ENCODE data around the gene MAN1C1. TPM values are rescaled to one million over a fixed set of nuclear protein-coding genes. Genes with fewer than 3 reads are reported as not detected.

Gene MAN1C1
- total and polyA plus RNA-seq, 2 donors (not counting 3 experiments of a cell fraction or from before 2014, with no cell fraction given), result 1.5 to 4.0 TPM

DNA sequence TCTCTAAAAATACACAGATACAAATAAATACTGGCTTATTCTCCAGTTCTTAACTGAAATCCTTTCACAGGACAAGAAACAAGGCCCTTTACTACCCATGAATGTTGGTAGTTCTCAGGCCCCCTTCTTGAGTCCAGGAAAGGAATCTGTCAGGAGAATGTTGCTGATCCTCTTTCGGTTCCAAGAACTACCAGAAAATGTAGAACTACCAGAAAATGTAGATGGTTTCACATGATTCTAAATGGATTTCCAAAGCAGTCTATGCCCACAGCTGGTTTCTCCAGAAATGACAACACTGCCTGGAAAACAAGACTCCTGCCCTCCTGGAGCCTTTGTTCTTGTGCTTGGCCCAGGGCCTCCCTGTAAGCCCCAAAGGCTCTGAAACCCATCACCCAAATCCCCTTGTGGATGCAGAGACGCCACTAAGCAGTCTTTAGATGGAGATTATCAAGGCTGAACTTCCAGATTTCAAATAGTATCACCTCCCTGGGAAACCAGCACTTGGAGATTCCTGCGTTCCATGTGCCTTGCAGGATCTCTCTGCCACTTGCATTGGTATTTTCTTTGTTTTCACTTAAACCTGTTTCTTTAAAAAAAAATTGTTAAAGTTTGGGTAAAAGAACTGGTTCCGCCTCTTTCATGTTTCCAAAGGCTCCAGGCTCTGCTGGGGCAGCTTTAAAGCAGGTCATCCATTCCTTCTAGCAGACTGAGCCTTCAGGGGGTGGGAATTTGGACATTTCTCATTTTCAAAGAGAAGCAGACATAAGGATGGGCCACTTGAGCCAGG is 53.4 kb downstream of the MAN1C1 start:
- intact Hi-C loops (cut with micrococcal nuclease) (no loop called here), dilution Hi-C loops (cut with MboI; ENCODE audit: extremely low pct_ligation_motif_present, low sequenced_read_pairs) (no loop called here)
- H3K9ac ChIP-seq (replicated peaks; ENCODE audit: extremely low read depth, insufficient read depth, low read length), result no peak overlapping the region
- TF ChIP-seq FOS (IDR thresholded peaks at IDR 0.05; ENCODE audit: borderline replicate concordance, insufficient read depth, low read length), result no peak
- TF ChIP-seq, protein P1, sequence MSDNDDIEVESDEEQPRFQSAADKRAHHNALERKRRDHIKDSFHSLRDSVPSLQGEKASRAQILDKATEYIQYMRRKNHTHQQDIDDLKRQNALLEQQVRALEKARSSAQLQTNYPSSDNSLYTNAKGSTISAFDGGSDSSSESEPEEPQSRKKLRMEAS (IDR thresholded peaks at IDR 0.05; ENCODE audit: insufficient read depth, insufficient read length), result no peak
- TF ChIP-seq POLR2AphosphoS5 (IDR thresholded peaks at IDR 0.05; ENCODE audit: insufficient read depth, low read depth, low read length), result no peak
- TF ChIP-seq GATA2 (IDR thresholded peaks at IDR 0.05; ENCODE audit: insufficient read depth, insufficient read length, low read depth, low read length), result no peak
- no peak for TF ChIP-seq JUN (IDR thresholded peaks at IDR 0.05; ENCODE audit: borderline replicate concordance, insufficient read depth, insufficient read length, low read depth)
- TF ChIP-seq MYC (IDR thresholded peaks at IDR 0.05; ENCODE audit: low read depth, low read length), result no peak
- TF ChIP-seq EZH2 (IDR thresholded peaks at IDR 0.05; ENCODE audit: borderline replicate concordance, low read depth, low read length, severe bottlenecking), result no peak
- no peak for TF ChIP-seq POLR2A (IDR thresholded peaks at IDR 0.05; ENCODE audit: low read depth, low read length)
- TF ChIP-seq, protein P2, sequence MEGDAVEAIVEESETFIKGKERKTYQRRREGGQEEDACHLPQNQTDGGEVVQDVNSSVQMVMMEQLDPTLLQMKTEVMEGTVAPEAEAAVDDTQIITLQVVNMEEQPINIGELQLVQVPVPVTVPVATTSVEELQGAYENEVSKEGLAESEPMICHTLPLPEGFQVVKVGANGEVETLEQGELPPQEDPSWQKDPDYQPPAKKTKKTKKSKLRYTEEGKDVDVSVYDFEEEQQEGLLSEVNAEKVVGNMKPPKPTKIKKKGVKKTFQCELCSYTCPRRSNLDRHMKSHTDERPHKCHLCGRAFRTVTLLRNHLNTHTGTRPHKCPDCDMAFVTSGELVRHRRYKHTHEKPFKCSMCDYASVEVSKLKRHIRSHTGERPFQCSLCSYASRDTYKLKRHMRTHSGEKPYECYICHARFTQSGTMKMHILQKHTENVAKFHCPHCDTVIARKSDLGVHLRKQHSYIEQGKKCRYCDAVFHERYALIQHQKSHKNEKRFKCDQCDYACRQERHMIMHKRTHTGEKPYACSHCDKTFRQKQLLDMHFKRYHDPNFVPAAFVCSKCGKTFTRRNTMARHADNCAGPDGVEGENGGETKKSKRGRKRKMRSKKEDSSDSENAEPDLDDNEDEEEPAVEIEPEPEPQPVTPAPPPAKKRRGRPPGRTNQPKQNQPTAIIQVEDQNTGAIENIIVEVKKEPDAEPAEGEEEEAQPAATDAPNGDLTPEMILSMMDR (IDR thresholded peaks at IDR 0.05; ENCODE audit: extremely low read depth in 1 of 2, insufficient read depth in 1 of 2, low read depth in 1 of 2, low read length in 2 of 2), result no peak
- no peak overlapping the region for H3K4me2 ChIP-seq (ENCODE audit: insufficient read depth, low read length)
- ChIA-PET POLR2A (no interaction called here), CTCF (no interaction called here)
- no peak overlapping the region for H3K27ac ChIP-seq (ENCODE audit: insufficient read depth, low read depth, low read length)
- H3K4me1 ChIP-seq (ENCODE audit: control insufficient read depth, extremely low read depth, insufficient read depth, low read length), result no peaks in the 10 kb centered on the region
- H3K9me3 ChIP-seq (replicated peaks; ENCODE audit: control insufficient read depth, insufficient read depth, low read length), result no peaks in the 10 kb centered on the region
- H3K9me1 ChIP-seq (replicated peaks; ENCODE audit: control insufficient read depth, extremely low read depth, insufficient read depth, low read length), result no peaks in the 10 kb centered on the region
- no peak overlapping the region for H3K4me3 ChIP-seq (replicated peaks in 1 of 3; ENCODE audit: insufficient read depth in 1 of 3, low read depth in 1 of 3, low read length in 3 of 3)
- H3K36me3 ChIP-seq (ENCODE audit: control insufficient read depth in 2 of 2, extremely low read depth in 1 of 2, insufficient read depth in 2 of 2, low read length in 2 of 2), result no peaks in the 10 kb centered on the region
- DNase-seq (ENCODE audit: low read depth, low spot score), result no peak
- H2AFZ ChIP-seq (ENCODE audit: low read depth, low read length), result no peak overlapping the region
- H3K27me3 ChIP-seq (ENCODE audit: control insufficient read depth in 2 of 2, insufficient read depth in 2 of 2, low read length in 2 of 2), result peaks cover 7 to 11% of the 10 kb centered on the region in 2 experiments
- no peak for FAIRE-seq
- no TSS peak for BruUV-seq (replicated peaks)
- no peaks in the 10 kb centered on the region for H4K20me1 ChIP-seq (replicated peaks; ENCODE audit: control insufficient read depth, extremely low read depth, insufficient read depth, low read length)
- H3K79me2 ChIP-seq (ENCODE audit: control insufficient read depth, insufficient read depth, low read length), result no peaks in the 10 kb centered on the region

All from endothelial cell of umbilical vein (primary cell).